K562 (cell line): ENCODE measurements around the gene ANKRD34A. TPM values are rescaled to one million over a fixed set of nuclear protein-coding genes. Genes with fewer than 3 reads are reported as not detected.

Source experiments
- BRCA1 ChIP-seq, 2 experiments: fragments of 450-650 bp in 1 of 2; sonication (generic) in 1 of 2; formaldehyde crosslinking in 1 of 2; IDR thresholded peaks; 2 replicates each; pipeline versions ENCODE4 v1.5.0 to v1.6.1; 2017 to 2020; ENCODE audit warnings: mild to moderate bottlenecking in 1 of 2, missing genetic modification reagents in 1 of 2
- CHD1 ChIP-seq: fragments of 200-600 bp; sonication (generic); IDR thresholded peaks from one replicate; pipeline ENCODE4 v1.6.1; 2012; ENCODE audit warnings: mild to moderate bottlenecking, moderate library complexity, low read length, inconsistent platforms
- GTF2E2 ChIP-seq: fragments of 200-800 bp; sonication (Bioruptor generic); IDR thresholded peaks from 2 replicates; pipeline ENCODE4 v1.6.1; 2016; ENCODE audit warnings: missing genetic modification characterization, missing compliant biosample characterization
- HDAC3 ChIP-seq: fragments of 450-650 bp; IDR thresholded peaks from 2 replicates; pipeline ENCODE4 v1.6.1; 2018; ENCODE audit warnings: borderline replicate concordance, mild to moderate bottlenecking, moderate library complexity; ENCODE audit not compliant: partially characterized antibody
- LCOR ChIP-seq: sonication (generic); formaldehyde crosslinking; IDR thresholded peaks from 2 replicates; pipeline ENCODE4 v1.8.0; 2022; ENCODE audit warnings: mild to moderate bottlenecking, missing genetic modification reagents
- MEIS2 ChIP-seq: fragments of 450-650 bp; IDR thresholded peaks from 2 replicates; pipeline ENCODE4 v1.6.1; 2014; ENCODE audit warnings: mild to moderate bottlenecking; ENCODE audit not compliant: partially characterized antibody
- NFATC3 ChIP-seq: fragments of 450-650 bp; IDR thresholded peaks from 2 replicates; pipeline ENCODE4 v1.6.1; 2017; ENCODE audit warnings: mild to moderate bottlenecking
- NR3C1 ChIP-seq: sonication (generic); formaldehyde crosslinking; IDR thresholded peaks from 2 replicates; pipeline ENCODE4 v1.8.1; 2022; ENCODE audit warnings: missing genetic modification reagents
- PYGO2 ChIP-seq: fragments of 450-650 bp; IDR thresholded peaks from 2 replicates; pipeline ENCODE4 v1.6.1; 2016; ENCODE audit warnings: mild to moderate bottlenecking, missing genetic modification characterization, moderate library complexity, missing compliant biosample characterization
- SP1 ChIP-seq: sonication (generic); formaldehyde crosslinking; IDR thresholded peaks from 2 replicates; pipeline ENCODE4 v1.8.1; 2022; ENCODE audit warnings: mild to moderate bottlenecking, missing genetic modification reagents
- SRSF3 ChIP-seq: fragments of 200-400 bp; formaldehyde crosslinking; IDR thresholded peaks from 2 replicates; pipeline ENCODE4 v1.6.1; 2016; ENCODE audit warnings: mild to moderate bottlenecking, low read length, moderate library complexity; ENCODE audit not compliant: insufficient read depth
- TCF7L2 ChIP-seq: fragments of 150-350 bp; IDR thresholded peaks from 2 replicates; pipeline ENCODE4 v1.6.1; 2016; ENCODE audit warnings: low read depth, mild to moderate bottlenecking, low read length, moderate library complexity
- TFAP4 ChIP-seq: sonication (generic); formaldehyde crosslinking; IDR thresholded peaks from 2 replicates; pipeline ENCODE4 v1.8.0; 2022; ENCODE audit warnings: missing genetic modification reagents, mild to moderate bottlenecking, moderate library complexity, borderline replicate concordance
- TOE1 ChIP-seq, 2 experiments: fragments of 450-650 bp in 1 of 2; sonication (generic) in 1 of 2; formaldehyde crosslinking in 1 of 2; IDR thresholded peaks; 2 replicates each; pipeline versions ENCODE4 v1.7.1 to v1.8.0; 2016 to 2022; ENCODE audit warnings: borderline replicate concordance in 2 of 2, mild to moderate bottlenecking in 2 of 2, antibody characterized with exemption in 1 of 2, inconsistent platforms in 1 of 2, low read depth in 1 of 2, missing genetic modification reagents in 1 of 2, moderate library complexity in 1 of 2
- U2AF2 ChIP-seq: fragments of 200-400 bp; formaldehyde crosslinking; optimal IDR thresholded peaks from 2 replicates; pipeline ENCODE3; 2017; ENCODE audit warnings: low read depth, mild to moderate bottlenecking, low read length
- ZFX ChIP-seq: sonication (generic); formaldehyde crosslinking; IDR thresholded peaks from 2 replicates; pipeline ENCODE4 v1.8.0; 2022; ENCODE audit warnings: mild to moderate bottlenecking, missing genetic modification reagents, moderate library complexity
- ZKSCAN3 ChIP-seq: fragments of 250-450 bp; sonication (Bioruptor Pico); IDR thresholded peaks from 2 replicates; pipeline ENCODE4 v1.4.0; 2020
- ZNF133 ChIP-seq: fragments of 250-450 bp; sonication (Bioruptor Pico); IDR thresholded peaks from 2 replicates; pipeline ENCODE4 v1.4.0; 2020; ENCODE audit warnings: mild to moderate bottlenecking
- ZNF311 ChIP-seq: fragments of 250-450 bp; sonication (Bioruptor Pico); IDR thresholded peaks from 2 replicates; pipeline ENCODE4 v1.4.0; 2020; ENCODE audit warnings: mild to moderate bottlenecking, moderate library complexity
- polyA plus RNA-seq, 8 experiments: library from polyadenylated mRNA; depleted of rRNA in 4 of 8; stranded (reverse) in 5 of 8; unstranded in 3 of 8; fragments of >200 nt; fragmentation: Nextera tagmentation in 2 of 8; fragmentation: Illumina TruSeq in 1 of 8; extraction: Ambion mirVana in 2 of 8; extraction: Trizol in 1 of 8; gene quantifications; 2 replicates each; pipeline versions ENCODE4 v1.2.1 to v1.2.3, GENCODE V29; 2011 to 2014; ENCODE audit warnings: inconsistent platforms in 1 of 8, missing spikeins in 1 of 8
- total RNA-seq, 7 experiments: library from RNA; depleted of rRNA in 6 of 7; stranded (reverse); fragments of >200 nt in 6 of 7; fragmentation: Illumina TruSeq in 2 of 7; extraction: Trizol in 2 of 7; gene quantifications; 2 replicates each; pipeline versions ENCODE4 v1.2.1 to v1.2.3, GENCODE V29; 2011 to 2021; ENCODE audit warnings: low replicate concordance in 1 of 7
- TF ChIP-seq, protein P1 (sequence below): sonication (generic); formaldehyde crosslinking; IDR thresholded peaks from 2 replicates; pipeline ENCODE4 v1.8.0; 2022; ENCODE audit warnings: mild to moderate bottlenecking, missing genetic modification reagents
- TF ChIP-seq, protein P2 (sequence below), 2 experiments: IDR thresholded peaks; 2 replicates each; pipeline ENCODE4 v1.6.1; 2012; ENCODE audit warnings: improper control_type of control experiment in 2 of 2, low read depth in 2 of 2, low read length in 2 of 2, borderline replicate concordance in 1 of 2
- TF ChIP-seq, protein P3 (sequence below): fragments of 450-650 bp; IDR thresholded peaks from 2 replicates; pipeline ENCODE4 v1.6.1; 2016

Gene ANKRD34A
- total and polyA plus RNA-seq, 9 of the 15 experiments (the other 6 are each of a cell fraction or from before 2014, with no cell fraction given) = 0.06 to 1.6 (median 0.43) TPM

DNA sequence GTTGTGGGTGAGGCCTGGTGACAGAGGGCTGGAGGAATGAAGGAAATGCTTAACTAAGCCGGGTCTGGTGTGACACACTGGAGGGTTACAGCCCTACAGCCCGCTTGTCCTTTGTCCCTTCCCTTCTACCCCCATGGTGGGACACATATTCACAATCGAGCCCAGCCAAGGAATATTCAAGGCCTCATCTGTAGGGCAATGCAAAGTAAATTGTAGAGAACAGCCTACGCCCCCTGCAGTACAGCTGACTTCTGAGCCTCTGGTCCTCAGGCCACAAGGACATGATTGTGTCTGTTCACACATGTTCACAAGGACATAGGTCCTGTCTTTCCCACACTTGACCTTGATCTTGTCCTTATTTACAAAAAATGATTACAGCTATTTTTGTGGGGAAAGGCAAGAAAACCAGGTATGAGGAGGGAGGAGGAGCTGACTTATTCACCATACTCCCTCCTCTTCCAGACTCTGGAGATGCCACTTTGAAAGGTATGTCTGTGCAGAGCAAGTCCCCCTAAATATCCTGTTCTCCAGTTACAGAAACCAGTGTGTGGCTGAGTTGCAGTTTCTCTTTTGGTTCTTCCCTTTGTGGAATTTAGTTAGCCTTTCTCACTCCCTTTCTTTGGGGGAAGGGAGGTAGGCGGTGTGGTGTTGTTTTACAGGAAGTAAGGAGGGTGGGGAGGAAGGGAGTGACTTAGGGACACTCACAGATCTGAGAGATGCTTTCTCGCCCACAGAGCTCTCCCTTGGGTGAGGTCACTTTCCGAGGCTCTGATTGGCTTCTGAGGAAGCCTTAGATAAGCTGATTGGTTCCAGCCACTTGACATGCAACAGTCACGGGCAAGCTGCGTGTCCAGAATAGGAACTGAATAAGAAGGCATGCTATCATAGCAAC is 14.7 kb upstream of the ANKRD34A start (continued):
- TF ChIP-seq, protein P1, sequence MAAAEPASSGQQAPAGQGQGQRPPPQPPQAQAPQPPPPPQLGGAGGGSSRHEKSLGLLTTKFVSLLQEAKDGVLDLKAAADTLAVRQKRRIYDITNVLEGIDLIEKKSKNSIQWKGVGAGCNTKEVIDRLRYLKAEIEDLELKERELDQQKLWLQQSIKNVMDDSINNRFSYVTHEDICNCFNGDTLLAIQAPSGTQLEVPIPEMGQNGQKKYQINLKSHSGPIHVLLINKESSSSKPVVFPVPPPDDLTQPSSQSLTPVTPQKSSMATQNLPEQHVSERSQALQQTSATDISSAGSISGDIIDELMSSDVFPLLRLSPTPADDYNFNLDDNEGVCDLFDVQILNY = no peak
- TF ChIP-seq PYGO2 (tag) = no peak
- no peak for TF ChIP-seq NR3C1 (CRISPR knock-in tag)
- TF ChIP-seq NFATC3 = no peak
- TF ChIP-seq U2AF2 = no peak
- TF ChIP-seq GTF2E2 (tag) = no peak; the same call in 1 of the 2 replicates
- TF ChIP-seq, protein P2, sequence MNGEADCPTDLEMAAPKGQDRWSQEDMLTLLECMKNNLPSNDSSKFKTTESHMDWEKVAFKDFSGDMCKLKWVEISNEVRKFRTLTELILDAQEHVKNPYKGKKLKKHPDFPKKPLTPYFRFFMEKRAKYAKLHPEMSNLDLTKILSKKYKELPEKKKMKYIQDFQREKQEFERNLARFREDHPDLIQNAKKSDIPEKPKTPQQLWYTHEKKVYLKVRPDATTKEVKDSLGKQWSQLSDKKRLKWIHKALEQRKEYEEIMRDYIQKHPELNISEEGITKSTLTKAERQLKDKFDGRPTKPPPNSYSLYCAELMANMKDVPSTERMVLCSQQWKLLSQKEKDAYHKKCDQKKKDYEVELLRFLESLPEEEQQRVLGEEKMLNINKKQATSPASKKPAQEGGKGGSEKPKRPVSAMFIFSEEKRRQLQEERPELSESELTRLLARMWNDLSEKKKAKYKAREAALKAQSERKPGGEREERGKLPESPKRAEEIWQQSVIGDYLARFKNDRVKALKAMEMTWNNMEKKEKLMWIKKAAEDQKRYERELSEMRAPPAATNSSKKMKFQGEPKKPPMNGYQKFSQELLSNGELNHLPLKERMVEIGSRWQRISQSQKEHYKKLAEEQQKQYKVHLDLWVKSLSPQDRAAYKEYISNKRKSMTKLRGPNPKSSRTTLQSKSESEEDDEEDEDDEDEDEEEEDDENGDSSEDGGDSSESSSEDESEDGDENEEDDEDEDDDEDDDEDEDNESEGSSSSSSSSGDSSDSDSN (IDR thresholded peaks at IDR 0.05; ENCODE audit: borderline replicate concordance in 1 of 2, low read depth in 2 of 2, low read length in 2 of 2) = no peak; a peak in 1 of 4 replicates
- peak; percentile 68 for TF ChIP-seq SP1 (CRISPR knock-in tag)
- TF ChIP-seq MEIS2 = peak; percentile 35
- TF ChIP-seq, protein P3, sequence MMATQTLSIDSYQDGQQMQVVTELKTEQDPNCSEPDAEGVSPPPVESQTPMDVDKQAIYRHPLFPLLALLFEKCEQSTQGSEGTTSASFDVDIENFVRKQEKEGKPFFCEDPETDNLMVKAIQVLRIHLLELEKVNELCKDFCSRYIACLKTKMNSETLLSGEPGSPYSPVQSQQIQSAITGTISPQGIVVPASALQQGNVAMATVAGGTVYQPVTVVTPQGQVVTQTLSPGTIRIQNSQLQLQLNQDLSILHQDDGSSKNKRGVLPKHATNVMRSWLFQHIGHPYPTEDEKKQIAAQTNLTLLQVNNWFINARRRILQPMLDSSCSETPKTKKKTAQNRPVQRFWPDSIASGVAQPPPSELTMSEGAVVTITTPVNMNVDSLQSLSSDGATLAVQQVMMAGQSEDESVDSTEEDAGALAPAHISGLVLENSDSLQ = peak; percentile 78
- TF ChIP-seq SRSF3 = no peak
- TF ChIP-seq BRCA1 (IDR thresholded peaks at IDR 0.05) = no peak
- no peak for TF ChIP-seq BRCA1 (CRISPR knock-in tag; IDR thresholded peaks at IDR 0.05)
- TF ChIP-seq CHD1 = peak; percentile 95
- TF ChIP-seq ZKSCAN3 (CRISPR knock-in tag) = no peak
- peak; percentile 65; the same call in 1 of the 2 replicates for TF ChIP-seq ZFX (CRISPR knock-in tag)
- TF ChIP-seq ZNF133 (CRISPR knock-in tag) = no peak
- TF ChIP-seq TOE1 (IDR thresholded peaks at IDR 0.05; ENCODE audit: borderline replicate concordance) = peak; percentile 16; the same call in 1 of the 2 replicates
- no peak for TF ChIP-seq TOE1 (CRISPR knock-in tag; IDR thresholded peaks at IDR 0.05; ENCODE audit: borderline replicate concordance, low read depth)
- peak; percentile 81 for TF ChIP-seq TFAP4 (CRISPR knock-in tag)
- TF ChIP-seq LCOR (CRISPR knock-in tag) = peak; percentile 88; the same call in 1 of the 2 replicates
- no peak for TF ChIP-seq HDAC3
- no peak for TF ChIP-seq TCF7L2
- peak; percentile 75 for TF ChIP-seq ZNF311 (CRISPR knock-in tag)
